Medulla oblongata (tissue), 1 donor: ENCODE measurements around the gene BOD1L1.

Experiments used
- DNase-seq: peaks from one replicate; pipeline ENCODE4 v3.0.0-alpha.2; 2015; ENCODE audit errors: extremely low spot score

BOD1L1 gene

DNA sequence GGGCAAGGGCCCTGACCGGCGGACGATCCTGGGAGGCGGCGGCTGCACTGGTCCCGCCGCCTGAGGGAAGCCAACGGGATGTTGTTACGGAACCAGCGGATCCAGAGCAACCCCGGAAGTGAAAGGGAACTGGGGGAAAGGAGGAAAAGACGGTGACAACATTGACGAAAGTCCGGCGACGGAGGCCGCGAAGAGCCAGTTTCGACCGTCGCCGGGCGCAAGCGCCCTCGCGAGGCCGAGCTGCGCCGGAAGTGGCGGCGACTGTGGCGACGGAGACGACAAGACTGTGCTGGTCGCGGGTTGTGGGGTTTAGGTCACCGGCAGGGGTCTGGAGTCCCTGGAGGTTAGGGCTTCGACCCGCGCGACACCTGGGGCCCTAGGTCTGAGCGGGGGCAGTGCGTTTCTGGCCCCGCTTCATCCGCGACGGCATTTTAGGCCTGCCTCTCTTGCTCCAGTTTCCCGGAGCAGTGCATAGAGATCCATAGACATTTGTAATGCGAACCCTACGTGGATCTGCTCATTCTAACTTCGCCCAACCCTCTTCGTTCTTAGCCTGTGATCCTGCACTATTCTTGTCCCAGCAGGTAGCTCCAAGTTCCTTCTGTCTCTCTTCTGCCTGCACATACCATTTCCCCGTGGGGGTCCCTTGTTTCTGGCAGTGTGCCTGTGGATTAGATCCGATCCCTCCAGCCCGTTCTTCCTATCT is at the start of gene BOD1L1:
BOD1L1 (minus strand) TSS at position 120 of the 706 bp plus-strand sequence. CDS start 138 bp downstream, outside the sequence.
- peak; percentile 98 for DNase-seq

DNA sequence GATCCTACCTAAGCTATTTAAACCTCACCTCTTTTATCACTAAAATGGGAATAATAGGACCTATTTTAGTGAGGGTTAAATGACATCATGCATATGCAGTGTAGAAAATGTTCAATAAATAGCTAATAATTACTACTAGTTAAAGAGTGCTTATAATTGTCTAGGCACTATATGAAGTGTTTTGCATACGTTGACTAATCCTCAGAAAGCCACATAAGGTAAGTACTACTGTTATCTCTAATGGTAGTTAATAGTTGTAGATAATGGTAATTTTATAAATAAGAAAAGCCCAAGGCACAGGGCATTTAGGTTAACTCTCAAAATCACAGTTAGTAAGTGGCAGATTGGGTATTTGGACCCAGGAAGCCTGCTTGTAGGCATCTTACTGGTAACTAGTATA is 47.4 kb upstream of the BOD1L1 start:
- no peak for DNase-seq

DNA sequence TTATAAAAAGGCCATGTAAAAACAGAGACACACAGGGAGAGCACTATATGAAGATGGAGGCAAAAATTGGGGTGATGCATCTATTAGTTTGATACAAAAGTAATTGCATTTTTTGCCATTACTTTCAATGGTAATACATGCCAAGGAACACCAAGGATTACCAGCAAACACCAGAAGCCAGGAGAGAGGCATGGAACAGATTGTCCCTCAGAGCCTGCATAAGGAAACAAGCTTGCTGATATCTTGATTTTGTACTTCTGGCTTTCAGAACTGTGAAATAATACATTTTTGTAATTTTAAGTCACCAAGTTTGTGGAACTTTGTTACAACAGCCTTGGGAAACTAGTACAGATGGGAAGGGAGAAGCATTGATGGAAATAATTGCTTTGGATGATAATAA is 45.6 kb upstream of the BOD1L1 start:
- DNase-seq = no peak

DNA sequence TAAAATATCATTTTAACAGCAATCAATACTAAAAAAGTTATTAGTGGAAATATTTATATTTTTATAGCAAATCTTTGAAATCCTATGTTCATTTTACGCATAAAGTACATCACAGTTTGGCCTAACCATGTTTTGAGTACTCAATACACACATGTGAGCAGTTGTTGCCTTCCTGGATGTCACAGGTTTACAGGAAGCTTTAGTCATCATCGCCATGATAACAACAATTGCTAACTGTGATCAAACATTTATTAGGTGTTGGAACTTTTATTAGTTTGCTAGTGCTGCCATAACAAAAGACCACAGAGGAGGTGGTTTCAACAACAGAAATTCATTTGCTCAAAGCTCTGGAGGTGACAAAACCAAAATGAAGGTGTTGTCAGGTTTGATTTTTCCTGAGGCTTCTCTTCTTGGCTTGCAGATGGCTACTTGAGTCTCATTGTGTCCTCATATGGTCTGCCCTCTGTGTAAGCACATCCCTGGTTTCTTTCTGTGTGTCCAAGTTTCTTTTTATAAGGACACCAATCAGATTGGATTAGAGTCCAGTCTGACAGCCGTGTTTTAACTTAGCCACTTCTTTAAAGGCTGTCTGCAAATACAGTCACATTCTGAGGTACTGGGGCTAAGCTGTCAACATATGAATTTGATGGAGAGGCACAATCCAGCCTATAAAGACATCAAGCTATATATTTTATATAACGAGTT is 43.1 kb upstream of the BOD1L1 start:
- no peak for DNase-seq

DNA sequence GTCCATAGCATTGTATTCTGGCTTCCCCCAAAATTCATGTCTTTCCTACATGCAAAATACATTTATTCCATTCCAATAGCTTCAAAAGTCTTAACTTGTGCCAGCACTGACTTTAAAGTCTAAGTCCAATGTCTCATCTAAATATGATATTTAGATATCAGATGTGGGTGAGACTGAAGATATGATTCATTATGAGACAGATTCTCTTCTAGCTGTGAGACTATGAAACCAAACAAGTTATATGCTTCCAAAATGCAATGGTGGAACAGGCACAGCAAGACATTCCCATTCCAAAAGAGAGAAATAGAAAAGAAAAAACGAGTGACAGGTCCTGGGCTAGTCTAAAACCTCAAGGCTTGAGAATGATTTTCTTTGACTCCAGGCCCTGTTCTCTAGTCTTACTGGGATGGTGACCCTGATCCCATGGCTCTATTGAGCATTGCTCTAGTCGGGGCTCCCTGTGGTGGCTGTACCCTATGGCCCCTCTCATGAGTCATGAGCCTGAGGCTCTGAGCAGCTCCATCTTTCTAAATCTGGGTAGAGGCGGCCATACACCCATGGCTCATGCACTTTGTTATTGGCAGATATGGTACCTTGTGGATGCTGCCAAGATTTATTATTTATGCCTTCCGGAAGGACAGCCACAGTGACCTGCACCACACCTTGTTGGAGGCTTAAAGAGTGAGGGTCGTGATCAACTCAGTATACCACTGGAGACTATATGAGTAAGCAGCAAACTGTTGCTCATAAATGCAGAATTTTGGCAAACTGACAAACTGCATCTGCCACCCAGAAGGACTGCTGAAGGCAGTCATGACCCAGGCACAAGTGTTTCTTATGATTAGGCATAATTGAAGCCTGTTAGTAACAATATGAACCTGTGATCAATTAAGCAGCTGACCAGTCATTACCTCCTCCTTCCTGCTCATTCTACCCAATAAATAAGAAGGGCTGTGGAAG is 38.5 kb upstream of the BOD1L1 start:
- no peak for DNase-seq

DNA sequence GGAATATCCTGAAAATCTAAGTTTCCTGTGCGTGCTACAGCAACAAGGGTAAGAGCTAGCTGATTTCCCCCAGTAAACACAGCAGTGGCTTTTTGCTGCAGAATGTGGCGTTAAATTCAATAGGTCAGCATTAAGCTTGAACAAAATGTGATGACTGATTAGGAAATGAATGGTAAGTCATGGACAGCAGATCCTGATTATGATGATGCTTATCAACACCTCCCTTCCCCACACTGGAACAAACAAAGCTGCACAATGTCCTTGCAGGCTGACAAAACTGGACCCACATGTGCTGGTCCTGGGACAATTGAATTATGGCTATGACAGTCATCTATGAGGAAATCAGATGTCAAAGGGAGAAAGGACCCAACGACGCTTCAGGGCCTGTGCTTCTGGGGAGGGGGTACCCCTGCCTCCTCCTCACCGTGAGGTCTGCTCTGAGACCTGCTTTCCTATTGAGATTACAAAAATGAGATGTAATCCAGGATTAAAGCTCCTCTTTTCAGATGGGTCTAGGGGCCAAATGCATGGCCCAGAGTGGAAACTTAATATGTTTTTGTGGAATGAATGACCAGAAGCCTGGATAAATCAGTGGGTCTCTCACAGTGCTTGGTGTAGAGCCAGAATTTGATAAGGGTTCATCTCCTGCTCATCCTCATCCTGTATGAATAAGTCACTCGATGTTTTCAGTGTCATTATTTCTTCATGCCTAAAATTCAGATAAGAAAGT is 32.0 kb upstream of the BOD1L1 start:
- no peak for DNase-seq

DNA sequence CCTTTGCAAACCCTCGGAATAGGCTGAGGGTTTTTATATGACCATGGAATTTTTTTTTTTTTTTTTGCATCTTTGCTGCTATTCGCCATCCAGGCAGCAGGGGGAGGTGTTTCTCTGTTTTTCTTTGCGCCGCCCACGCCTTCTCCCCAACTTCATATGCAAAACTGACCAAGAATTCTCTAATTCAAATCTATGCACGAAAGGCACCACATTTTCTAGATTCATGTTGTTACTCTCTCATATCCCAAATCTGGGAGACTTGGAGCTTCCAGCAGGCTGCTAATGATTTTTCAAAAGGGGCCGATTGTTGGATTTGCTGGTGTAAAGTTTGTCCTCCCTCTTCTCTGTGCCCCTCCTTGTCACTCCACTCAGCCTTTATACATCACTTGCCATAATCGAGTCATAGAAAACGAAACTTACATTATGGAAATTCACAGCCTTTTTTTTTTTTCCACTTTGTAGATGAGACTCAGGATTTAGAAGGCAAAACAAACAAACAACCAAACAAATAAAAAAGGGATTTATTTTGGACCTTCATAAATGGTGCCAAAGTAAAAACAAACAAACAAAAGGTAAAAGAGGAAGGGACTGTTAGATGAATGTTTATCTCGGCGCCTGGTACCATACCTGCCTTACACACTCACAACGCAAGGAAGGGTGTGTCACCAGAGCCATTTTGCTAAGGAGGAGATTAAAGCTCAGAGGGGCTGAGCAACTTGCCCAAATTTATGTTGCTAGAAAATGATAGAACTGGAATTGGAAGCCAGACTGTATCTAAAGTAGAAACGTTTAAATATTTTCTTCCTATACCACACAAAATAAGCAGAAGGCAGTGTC is 29.3 kb upstream of the BOD1L1 start:
- peak; percentile 80 for DNase-seq

DNA sequence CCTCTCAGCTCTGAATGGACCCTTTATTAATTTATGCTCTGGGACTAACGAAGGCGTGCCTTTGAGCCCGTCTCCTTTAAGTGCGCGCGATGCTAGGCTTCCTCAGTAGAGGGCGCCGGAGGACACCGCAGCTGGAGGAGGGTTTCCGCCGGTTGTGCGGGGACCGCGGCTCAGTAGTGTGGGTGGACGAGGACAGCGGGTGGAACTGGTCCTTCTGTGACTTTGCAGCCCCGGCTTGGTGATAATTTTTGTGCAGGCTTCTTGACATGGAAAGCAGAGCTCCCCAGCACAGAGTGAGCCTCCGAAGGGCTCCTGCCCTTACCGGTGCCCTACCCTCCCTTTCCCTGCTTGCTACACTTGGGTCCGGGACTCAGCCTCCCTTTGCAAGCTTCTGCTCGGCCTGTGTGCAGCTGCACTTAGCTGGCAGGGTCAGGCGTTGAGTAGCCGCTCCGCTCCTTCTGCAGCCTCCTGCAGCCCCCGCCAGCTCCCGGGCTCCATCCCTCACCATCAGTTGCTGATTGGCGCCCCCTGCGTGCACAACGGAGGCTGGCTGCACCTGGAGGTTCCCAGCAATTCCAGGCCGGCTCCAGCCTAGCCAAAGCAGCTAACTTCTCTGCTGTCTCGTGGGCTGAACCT is 26.8 kb upstream of the BOD1L1 start:
- DNase-seq = peak; percentile 89

DNA sequence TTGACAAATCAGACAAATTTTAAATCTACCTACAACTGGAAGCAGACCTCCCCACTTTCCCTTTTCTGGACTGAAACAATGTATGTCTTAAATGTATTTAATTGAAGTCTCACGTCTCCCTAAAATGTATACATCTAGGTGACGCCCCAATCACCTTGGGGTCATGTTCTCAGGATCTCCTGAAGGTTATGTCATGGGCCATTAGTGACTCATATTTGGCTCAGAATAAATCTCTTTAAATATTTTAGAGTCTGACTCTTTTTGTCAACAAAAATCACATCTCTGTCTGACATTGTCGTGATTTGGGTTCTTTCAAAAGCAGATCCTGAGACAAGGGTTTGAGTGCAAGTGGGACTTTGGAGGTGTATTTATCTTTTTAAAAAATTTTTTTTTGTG is 26.2 kb upstream of the BOD1L1 start:
- no peak for DNase-seq

DNA sequence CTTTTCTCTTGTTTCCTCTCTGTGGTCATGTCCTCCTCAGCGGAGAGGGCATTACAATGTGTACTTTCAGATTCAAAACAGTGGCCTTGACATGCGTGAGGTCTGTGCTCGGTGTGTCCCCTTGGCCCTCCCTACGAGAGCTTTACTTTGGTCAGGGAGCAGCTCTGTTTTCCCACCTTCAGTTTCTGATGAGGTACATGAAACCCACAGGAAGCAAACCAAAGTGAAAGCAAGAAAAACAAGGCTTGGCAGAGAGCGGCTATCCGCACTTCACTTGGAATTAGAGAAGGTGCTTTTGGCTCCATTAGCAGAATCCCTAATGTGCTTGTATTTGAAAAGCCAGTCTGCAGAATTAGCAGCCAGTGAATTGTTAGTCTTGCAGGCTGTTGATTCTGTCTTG is 19.5 kb upstream of the BOD1L1 start:
- DNase-seq = peak; percentile 43

DNA sequence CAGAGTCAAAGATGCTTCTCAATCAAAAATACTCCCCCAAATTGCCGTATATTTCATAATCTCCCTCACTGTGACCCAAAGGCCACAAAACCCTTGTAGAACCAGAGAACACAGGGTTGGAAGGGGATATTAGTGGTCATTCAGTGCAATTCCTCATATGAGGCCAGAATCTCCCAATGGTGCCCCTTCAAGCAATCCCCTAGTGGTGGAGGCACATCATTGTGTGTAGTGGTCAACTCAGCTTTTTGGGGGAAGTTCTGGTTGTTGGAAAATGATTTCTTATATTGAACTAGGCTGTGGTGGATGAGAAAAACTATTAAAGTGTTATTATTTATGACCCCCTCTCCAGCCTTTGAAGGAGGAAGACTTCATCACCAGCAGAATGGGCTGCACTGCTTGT is 17.6 kb upstream of the BOD1L1 start:
- no peak for DNase-seq

DNA sequence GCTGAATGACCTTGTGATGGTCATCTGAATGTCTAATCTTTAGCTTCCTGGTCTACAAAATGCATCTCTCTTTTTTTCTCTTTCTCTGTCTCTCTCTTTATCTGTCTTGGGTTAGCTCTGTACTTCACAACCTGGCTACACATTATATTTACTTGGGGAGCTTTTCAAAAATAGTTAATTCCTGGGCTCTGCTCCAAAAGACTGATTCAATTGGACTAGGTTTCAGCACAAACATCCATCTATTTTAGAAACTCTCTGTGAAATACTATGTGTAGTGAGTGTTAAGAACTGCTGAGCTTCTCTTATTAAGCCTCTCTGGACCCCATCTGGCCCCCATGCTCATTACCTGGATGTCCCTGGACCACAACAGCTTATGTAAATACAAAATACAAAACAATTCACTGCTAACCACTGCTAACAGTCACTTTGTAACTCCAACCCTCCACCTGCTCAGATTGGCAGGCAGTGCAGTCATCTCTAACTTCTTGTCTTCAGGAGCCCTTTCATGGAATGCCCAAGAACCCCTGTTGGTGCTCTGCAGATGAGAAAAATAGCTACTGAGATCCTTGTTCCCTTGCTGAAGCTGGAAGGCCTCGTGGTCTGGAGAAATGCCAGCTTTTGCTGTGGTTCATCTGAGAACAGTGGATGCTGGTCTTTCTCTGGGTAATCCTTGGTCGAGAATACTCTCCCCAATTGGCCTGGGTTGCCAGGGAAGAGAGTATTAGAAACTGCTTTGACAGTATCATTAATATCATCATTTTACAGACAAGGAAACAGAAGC is 14.8 kb upstream of the BOD1L1 start:
- peak; percentile 78 for DNase-seq

DNA sequence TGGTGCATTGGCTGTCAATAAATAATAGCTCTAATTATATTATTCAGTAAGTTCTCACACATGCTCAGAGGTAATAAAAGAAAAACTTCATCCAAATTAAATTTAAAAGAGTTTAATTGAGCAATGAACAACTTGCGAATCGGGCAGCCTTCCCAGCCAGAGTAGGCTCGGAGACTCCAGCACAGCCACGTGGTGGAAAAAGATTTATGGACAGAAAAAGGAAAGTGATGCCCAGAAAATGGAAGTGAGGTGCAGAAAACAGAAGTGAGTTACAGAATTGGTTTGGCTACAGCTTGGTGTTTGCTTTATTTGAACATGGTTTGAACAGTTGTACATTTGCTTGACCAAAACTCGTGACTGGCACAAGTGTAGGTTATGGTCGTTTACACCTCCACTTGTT is 13.6 kb upstream of the BOD1L1 start:
- DNase-seq = peak; percentile 86

DNA sequence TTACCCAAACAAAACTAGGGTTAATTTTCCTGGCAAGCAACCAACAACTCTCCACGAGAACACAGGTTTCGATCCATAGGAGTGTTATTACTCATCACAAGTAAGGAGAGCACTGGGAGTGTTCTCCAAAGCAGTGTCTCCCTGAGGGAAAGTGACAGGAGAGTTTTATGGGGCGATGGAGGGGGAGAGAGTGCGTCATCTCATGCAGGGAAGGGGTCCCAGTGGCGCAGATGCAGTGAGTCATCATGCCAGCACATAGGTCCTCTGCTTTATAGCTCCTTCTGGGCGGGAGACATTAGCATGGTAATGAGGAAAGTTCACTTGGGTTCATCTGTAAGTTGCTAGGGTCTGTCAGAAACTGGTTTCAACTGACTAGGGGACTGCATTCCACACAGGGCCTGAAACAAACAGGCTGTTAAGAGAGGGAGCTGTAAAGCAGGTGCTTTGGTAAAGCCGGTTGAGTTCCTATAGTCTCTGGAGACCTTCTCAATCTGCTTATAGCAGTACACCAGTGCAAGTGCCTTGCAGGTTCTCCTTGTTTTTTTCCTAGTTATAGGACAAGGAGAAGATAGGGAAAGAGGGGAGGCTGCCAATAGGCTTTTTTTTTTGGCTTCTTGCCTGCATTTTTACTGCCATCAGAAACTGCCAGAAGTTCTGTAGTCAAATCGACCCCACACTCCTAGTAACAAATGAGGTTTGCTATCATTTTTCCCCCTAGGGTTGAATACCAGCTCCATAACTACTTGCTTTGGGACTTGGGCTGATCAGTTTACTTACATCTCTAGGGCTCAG is 12.8 kb upstream of the BOD1L1 start:
- DNase-seq = peak; percentile 17

DNA sequence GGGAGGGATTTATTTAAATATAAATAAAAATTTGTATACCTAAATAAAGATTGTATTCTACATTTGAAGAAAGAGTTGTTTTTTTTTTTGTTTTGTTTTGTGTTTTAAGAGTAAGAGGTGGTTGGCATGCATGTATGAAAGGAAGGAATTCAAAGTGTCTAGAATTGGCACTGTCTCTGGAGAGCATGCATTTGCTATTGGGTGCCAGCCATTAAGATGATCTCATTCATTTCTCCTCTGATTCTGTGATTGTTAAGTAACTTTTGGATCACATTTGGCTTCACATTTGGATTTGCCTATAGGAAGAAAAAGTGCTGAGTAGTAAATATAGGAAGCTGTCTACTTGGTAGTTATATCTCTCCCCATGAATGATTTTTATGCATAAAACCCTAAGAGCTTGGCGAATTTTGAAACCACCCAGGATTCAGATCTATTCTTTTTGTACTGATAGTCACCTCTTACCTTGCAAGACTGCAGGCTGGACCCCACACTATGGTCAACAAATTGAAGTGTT is 7.8 kb upstream of the BOD1L1 start:
- no peak for DNase-seq

DNA sequence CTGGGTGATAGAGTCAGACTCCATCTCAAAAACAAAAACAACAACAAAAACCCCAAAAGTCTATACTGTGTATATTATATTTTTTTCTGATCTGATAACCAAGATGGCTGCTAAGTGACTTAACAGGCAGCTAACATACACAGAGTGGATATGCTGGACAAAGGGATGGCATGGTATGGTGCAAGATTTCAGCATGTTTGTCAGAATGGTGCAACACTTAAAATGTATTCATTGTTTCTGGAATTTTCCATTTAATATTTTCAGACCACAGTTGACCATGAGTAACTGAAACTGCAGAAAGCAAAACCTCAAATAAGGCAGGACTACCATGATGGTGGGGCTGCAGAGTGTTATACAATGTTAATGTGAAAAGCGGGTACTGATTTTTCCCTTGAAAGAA is 6.1 kb upstream of the BOD1L1 start:
- no peak for DNase-seq

DNA sequence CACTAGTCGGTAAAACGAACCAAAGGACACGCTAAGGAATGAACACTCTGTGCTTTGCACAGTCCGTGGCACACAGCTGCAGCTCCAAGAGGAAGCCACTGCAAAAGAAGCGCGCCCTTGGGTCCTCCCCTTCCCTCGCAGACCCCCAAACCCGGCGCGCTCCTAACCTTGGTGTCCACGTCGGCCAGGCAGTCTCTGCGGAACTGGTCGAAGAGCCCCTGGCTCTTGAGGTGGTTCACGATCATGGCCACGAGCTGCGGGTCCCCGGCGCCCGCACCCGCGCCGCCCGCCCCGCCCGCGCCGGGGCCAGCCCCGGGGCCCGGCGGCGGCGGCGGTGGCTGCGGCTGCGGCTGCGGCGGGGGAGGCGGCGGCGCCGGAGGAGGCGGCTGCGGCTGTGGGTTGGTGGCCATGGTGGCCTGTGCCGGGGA is 333 bp downstream of the BOD1L1 start:
- no peak for DNase-seq

DNA sequence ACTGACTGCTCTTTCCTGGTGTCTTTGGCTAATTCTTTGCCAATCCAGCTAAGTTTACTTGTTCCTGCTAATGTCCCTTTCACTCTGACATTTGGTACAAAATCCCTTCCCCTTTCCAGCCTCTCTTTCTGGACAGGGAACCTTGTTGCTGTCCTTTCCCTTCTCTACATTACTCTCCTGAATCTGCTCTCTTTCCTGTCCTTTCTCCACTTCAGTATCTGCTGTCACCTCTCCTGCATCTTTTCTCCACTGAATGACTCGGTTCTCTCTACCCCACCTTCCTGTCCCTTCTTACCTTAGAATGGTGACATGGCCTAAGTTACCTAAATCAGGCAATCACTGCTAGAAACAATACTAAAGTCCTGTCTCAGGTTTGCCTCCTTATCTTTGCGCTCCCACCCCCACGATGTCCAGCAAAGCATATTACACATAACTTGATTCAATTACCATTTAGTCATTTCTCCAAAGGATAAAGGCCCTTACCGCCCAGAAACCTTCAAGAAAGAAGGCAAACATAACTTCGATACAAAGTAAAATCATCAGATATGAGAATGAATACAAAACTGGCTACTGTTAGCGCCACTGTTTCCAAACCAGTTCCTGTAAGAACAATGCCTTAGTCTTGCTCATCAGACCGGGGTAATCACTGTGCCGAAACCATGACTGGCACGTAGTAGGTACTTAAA is 890 bp downstream of the BOD1L1 start:
- DNase-seq = no peak
